Fibroblast of the aortic adventitia (primary cell): ENCODE measurements around the gene SYMPK. TPM values are rescaled to one million over a fixed set of nuclear protein-coding genes. Genes with fewer than 3 reads are reported as not detected.

Source experiments
- DNase-seq: peaks from one replicate; pipeline ENCODE4 v3.0.0-alpha.2; 2010; ENCODE audit warnings: low read depth
- H3K4me3 ChIP-seq: 2 replicates; pipeline ENCODE4 v1.5.1; 2011; ENCODE audit warnings: low read depth, mild to moderate bottlenecking, control low read depth, low read length, moderate library complexity
- CTCF ChIP-seq: IDR thresholded peaks from 2 replicates; pipeline ENCODE4 v1.5.1; 2011; ENCODE audit warnings: mild to moderate bottlenecking, low read length, control low read depth, inconsistent platforms; ENCODE audit not compliant: insufficient read depth
- total RNA-seq: library from RNA; depleted of rRNA; stranded (reverse); fragments of >200 nt; gene quantifications from 2 replicates; pipeline ENCODE4 v1.2.3, GENCODE V29; 2012; ENCODE audit warnings: low replicate concordance

Gene SYMPK
- total RNA-seq, 1 donor, result 38.1 TPM

- no peak overlapping the region for H3K4me3 ChIP-seq
- DNase-seq, result no peak
- no peak for TF ChIP-seq CTCF
Measured at GRCh38 chr19:45895519-45895972, 32.6 kb upstream of the SYMPK start.

- H3K4me3 ChIP-seq, result no peak overlapping the region
- DNase-seq, result no peak
- no peak for TF ChIP-seq CTCF
Measured at GRCh38 chr19:45890877-45891276, 27.9 kb upstream of the SYMPK start.

GRCh38 chr19:45889210-45889885, 26.4 kb upstream of the SYMPK start:
- H3K4me3 ChIP-seq, result no peak overlapping the region
- TF ChIP-seq CTCF, result no peak
- no peak for DNase-seq

- DNase-seq, result peak; percentile 32
- H3K4me3 ChIP-seq, result peak overlapping the region; percentile 87
- no peak for TF ChIP-seq CTCF
Measured at GRCh38 chr19:45887200-45887710, 24.3 kb upstream of the SYMPK start.

GRCh38 chr19:45886427-45887199, 23.7 kb upstream of the SYMPK start:
- TF ChIP-seq CTCF, result no peak
- DNase-seq, result peak; percentile 94
- H3K4me3 ChIP-seq, result peak overlapping the region; percentile 87

GRCh38 chr19:45885556-45886426, 22.8 kb upstream of the SYMPK start, which contains the start of gene IRF2BP1:
TSS of gene IRF2BP1 (minus strand) at chr19:45886141. CDS start at chr19:45885774, 367 bp downstream.
- peak; percentile 93 for DNase-seq
- H3K4me3 ChIP-seq, result peak within 1 kb of the TSS; percentile 87
- no peak for TF ChIP-seq CTCF
